ENCODE results near the gene AGK. TPM values are rescaled to one million over a fixed set of nuclear protein-coding genes. Genes with fewer than 3 reads are reported as not detected.

The AGK gene
- total and polyA plus RNA-seq, 2 experiments from 2014 or later = 21.9 to 37.9 TPM

DNA sequence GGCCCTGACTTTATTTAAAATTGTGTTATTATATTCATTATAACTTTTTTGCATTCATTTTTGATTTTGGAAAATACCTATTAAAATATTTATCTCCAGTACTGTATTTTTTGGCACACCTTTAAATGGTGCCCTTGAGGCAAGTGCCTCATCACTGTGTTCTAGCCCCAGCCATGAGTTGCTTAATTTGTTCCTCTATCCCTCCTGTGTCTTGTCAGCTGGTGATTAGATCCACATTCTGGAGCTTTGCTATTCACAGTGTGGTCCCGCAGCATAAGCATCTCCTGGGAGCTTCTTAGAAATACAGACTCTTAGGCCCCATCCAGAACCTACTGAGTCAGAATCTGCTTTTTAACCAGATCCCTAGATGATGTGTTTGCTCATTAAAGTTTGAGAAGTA, 19.8 kb downstream of the AGK start:
- Mint-ChIP-seq H3K4me3 (no peak overlapping the region), H3K27ac (no peak overlapping the region), H3K27me3 (ENCODE audit: insufficient read depth, low read depth, poor library complexity) (no peaks in the 10 kb centered on the region), H3K36me3 (ENCODE audit: low read depth) (peaks cover 46% of the 10 kb centered on the region), H3K4me1 (peaks cover 14% of the 10 kb centered on the region; the same call in 2 of the 3 replicates), H3K9me3 (peaks cover 16% of the 10 kb centered on the region)
- no peak overlapping the region for H3K27ac ChIP-seq (ENCODE audit: low read depth)
- no peak for ATAC-seq
- TF ChIP-seq EZH2 (IDR thresholded peaks at IDR 0.05; ENCODE audit: low read depth, unreplicated experiment) (no peak), CREB1 (CRISPR knock-in tag; IDR thresholded peaks at IDR 0.05; ENCODE audit: low read depth) (no peak), JUNB (IDR thresholded peaks at IDR 0.05; ENCODE audit: unreplicated experiment) (no peak), NANOG (IDR thresholded peaks at IDR 0.05; ENCODE audit: borderline replicate concordance) (no peak), STAT1 (IDR thresholded peaks at IDR 0.05; ENCODE audit: unreplicated experiment) (no peak), ZNF331 (CRISPR knock-in tag; IDR thresholded peaks at IDR 0.05; ENCODE audit: low read depth) (no peak), POLR2AphosphoS5 (IDR thresholded peaks at IDR 0.05; ENCODE audit: low read depth) (no peak), EZH2phosphoT487 (IDR thresholded peaks at IDR 0.05; ENCODE audit: unreplicated experiment) (no peak), ZNF114 (CRISPR knock-in tag; IDR thresholded peaks at IDR 0.05) (no peak)
- TF ChIP-seq, protein P1, sequence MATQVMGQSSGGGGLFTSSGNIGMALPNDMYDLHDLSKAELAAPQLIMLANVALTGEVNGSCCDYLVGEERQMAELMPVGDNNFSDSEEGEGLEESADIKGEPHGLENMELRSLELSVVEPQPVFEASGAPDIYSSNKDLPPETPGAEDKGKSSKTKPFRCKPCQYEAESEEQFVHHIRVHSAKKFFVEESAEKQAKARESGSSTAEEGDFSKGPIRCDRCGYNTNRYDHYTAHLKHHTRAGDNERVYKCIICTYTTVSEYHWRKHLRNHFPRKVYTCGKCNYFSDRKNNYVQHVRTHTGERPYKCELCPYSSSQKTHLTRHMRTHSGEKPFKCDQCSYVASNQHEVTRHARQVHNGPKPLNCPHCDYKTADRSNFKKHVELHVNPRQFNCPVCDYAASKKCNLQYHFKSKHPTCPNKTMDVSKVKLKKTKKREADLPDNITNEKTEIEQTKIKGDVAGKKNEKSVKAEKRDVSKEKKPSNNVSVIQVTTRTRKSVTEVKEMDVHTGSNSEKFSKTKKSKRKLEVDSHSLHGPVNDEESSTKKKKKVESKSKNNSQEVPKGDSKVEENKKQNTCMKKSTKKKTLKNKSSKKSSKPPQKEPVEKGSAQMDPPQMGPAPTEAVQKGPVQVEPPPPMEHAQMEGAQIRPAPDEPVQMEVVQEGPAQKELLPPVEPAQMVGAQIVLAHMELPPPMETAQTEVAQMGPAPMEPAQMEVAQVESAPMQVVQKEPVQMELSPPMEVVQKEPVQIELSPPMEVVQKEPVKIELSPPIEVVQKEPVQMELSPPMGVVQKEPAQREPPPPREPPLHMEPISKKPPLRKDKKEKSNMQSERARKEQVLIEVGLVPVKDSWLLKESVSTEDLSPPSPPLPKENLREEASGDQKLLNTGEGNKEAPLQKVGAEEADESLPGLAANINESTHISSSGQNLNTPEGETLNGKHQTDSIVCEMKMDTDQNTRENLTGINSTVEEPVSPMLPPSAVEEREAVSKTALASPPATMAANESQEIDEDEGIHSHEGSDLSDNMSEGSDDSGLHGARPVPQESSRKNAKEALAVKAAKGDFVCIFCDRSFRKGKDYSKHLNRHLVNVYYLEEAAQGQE (IDR thresholded peaks at IDR 0.05; ENCODE audit: unreplicated experiment) = no peak
- TF ChIP-seq, protein P2, sequence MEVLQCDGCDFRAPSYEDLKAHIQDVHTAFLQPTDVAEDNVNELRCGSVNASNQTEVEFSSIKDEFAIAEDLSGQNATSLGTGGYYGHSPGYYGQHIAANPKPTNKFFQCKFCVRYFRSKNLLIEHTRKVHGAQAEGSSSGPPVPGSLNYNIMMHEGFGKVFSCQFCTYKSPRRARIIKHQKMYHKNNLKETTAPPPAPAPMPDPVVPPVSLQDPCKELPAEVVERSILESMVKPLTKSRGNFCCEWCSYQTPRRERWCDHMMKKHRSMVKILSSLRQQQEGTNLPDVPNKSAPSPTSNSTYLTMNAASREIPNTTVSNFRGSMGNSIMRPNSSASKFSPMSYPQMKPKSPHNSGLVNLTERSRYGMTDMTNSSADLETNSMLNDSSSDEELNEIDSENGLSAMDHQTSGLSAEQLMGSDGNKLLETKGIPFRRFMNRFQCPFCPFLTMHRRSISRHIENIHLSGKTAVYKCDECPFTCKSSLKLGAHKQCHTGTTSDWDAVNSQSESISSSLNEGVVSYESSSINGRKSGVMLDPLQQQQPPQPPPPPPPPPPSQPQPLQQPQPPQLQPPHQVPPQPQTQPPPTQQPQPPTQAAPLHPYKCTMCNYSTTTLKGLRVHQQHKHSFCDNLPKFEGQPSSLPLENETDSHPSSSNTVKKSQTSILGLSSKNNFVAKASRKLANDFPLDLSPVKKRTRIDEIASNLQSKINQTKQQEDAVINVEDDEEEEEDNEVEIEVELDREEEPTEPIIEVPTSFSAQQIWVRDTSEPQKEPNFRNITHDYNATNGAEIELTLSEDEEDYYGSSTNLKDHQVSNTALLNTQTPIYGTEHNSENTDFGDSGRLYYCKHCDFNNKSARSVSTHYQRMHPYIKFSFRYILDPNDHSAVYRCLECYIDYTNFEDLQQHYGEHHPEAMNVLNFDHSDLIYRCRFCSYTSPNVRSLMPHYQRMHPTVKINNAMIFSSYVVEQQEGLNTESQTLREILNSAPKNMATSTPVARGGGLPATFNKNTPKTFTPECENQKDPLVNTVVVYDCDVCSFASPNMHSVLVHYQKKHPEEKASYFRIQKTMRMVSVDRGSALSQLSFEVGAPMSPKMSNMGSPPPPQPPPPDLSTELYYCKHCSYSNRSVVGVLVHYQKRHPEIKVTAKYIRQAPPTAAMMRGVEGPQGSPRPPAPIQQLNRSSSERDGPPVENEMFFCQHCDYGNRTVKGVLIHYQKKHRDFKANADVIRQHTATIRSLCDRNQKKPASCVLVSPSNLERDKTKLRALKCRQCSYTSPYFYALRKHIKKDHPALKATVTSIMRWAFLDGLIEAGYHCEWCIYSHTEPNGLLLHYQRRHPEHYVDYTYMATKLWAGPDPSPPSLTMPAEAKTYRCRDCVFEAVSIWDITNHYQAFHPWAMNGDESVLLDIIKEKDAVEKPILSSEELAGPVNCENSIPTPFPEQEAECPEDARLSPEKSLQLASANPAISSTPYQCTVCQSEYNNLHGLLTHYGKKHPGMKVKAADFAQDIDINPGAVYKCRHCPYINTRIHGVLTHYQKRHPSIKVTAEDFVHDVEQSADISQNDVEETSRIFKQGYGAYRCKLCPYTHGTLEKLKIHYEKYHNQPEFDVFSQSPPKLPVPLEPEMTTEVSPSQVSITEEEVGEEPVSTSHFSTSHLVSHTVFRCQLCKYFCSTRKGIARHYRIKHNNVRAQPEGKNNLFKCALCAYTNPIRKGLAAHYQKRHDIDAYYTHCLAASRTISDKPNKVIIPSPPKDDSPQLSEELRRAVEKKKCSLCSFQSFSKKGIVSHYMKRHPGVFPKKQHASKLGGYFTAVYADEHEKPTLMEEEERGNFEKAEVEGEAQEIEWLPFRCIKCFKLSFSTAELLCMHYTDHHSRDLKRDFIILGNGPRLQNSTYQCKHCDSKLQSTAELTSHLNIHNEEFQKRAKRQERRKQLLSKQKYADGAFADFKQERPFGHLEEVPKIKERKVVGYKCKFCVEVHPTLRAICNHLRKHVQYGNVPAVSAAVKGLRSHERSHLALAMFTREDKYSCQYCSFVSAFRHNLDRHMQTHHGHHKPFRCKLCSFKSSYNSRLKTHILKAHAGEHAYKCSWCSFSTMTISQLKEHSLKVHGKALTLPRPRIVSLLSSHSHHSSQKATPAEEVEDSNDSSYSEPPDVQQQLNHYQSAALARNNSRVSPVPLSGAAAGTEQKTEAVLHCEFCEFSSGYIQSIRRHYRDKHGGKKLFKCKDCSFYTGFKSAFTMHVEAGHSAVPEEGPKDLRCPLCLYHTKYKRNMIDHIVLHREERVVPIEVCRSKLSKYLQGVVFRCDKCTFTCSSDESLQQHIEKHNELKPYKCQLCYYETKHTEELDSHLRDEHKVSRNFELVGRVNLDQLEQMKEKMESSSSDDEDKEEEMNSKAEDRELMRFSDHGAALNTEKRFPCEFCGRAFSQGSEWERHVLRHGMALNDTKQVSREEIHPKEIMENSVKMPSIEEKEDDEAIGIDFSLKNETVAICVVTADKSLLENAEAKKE (CRISPR knock-in tag; IDR thresholded peaks at IDR 0.05) = no peak
- TF ChIP-seq, protein P3, sequence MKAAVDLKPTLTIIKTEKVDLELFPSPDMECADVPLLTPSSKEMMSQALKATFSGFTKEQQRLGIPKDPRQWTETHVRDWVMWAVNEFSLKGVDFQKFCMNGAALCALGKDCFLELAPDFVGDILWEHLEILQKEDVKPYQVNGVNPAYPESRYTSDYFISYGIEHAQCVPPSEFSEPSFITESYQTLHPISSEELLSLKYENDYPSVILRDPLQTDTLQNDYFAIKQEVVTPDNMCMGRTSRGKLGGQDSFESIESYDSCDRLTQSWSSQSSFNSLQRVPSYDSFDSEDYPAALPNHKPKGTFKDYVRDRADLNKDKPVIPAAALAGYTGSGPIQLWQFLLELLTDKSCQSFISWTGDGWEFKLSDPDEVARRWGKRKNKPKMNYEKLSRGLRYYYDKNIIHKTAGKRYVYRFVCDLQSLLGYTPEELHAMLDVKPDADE (IDR thresholded peaks at IDR 0.05) = no peak
- TF ChIP-seq, protein P4, sequence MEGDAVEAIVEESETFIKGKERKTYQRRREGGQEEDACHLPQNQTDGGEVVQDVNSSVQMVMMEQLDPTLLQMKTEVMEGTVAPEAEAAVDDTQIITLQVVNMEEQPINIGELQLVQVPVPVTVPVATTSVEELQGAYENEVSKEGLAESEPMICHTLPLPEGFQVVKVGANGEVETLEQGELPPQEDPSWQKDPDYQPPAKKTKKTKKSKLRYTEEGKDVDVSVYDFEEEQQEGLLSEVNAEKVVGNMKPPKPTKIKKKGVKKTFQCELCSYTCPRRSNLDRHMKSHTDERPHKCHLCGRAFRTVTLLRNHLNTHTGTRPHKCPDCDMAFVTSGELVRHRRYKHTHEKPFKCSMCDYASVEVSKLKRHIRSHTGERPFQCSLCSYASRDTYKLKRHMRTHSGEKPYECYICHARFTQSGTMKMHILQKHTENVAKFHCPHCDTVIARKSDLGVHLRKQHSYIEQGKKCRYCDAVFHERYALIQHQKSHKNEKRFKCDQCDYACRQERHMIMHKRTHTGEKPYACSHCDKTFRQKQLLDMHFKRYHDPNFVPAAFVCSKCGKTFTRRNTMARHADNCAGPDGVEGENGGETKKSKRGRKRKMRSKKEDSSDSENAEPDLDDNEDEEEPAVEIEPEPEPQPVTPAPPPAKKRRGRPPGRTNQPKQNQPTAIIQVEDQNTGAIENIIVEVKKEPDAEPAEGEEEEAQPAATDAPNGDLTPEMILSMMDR (conservative IDR thresholded peaks at IDR 0.05; ENCODE audit: low read depth in 2 of 2) = no peak
- no peak overlapping the region for H2AFZ ChIP-seq
- peaks cover 9% of the 10 kb centered on the region; the same call in 1 of the 2 replicates for H3K9me2 ChIP-seq (ENCODE audit: insufficient read depth)
- H3K4me1 ChIP-seq (ENCODE audit: insufficient read depth) = no peaks in the 10 kb centered on the region
- no peak overlapping the region for H3K4me2 ChIP-seq
- H3F3A ChIP-seq (replicated peaks; ENCODE audit: low read depth) = no peaks in the 10 kb centered on the region
- no peaks in the 10 kb centered on the region for H4K20me1 ChIP-seq (replicated peaks; ENCODE audit: insufficient read depth)
- H3K79me2 ChIP-seq (replicated peaks; ENCODE audit: insufficient read depth) = peaks cover 7% of the 10 kb centered on the region; the same call in 1 of the 2 replicates
- H3K27me3 ChIP-seq (ENCODE audit: insufficient read depth) = no peaks in the 10 kb centered on the region
- H3K4me3 ChIP-seq = no peak overlapping the region
- H3K36me3 ChIP-seq (ENCODE audit: insufficient read depth) = peaks cover 6% of the 10 kb centered on the region
- DNase-seq (ENCODE audit: low spot score) = no peak
